Umbilical cord (tissue), 2 donors: Measurements from ENCODE around the gene DDX10. TPM values are rescaled to one million over a fixed set of nuclear protein-coding genes. Genes with fewer than 3 reads are reported as not detected.
A peak's percentile ranks its signal among the peaks of the same experiment; 100 is the strongest.

Experiments
- DNase-seq: peaks from one replicate; pipeline ENCODE4 v3.0.0-alpha.2; 2015; ENCODE audit warnings: low spot score
- total RNA-seq: library from RNA; depleted of rRNA; stranded (reverse); fragments of >200 nt; gene quantifications from one replicate; pipeline ENCODE4 v1.2.3, GENCODE V29; 2014; ENCODE audit warnings: low replicate concordance; ENCODE audit not compliant: insufficient read depth

The DDX10 gene
- total RNA-seq, 1 donor from 2014 or later = 35.9 TPM

- peak; percentile 96 for DNase-seq
Observed at GRCh38 chr11:108938604-108939003, 273.7 kb downstream of the DDX10 start.

- DNase-seq = peak; percentile 45
Observed at GRCh38 chr11:108939135-108939534, 274.3 kb downstream of the DDX10 start.

- DNase-seq = no peak
Observed at GRCh38 chr11:108943853-108944252, 279.0 kb downstream of the DDX10 start.

- DNase-seq = no peak
Observed at GRCh38 chr11:108944471-108945178, 279.8 kb downstream of the DDX10 start.

- no peak for DNase-seq
Observed at GRCh38 chr11:108945341-108945740, 280.5 kb downstream of the DDX10 start.

- no peak for DNase-seq
Observed at GRCh38 chr11:108947654-108948570, 283.0 kb downstream of the DDX10 start.

GRCh38 chr11:108958368-108959104 lies 293.7 kb downstream of the DDX10 start:
- DNase-seq = peak; percentile 52

GRCh38 chr11:108959105-108959761 lies 294.4 kb downstream of the DDX10 start:
- no peak for DNase-seq

- DNase-seq = no peak
Observed at GRCh38 chr11:108959874-108960273, 295.0 kb downstream of the DDX10 start.

- no peak for DNase-seq
Observed at GRCh38 chr11:108960501-108960900, 295.6 kb downstream of the DDX10 start.

- no peak for DNase-seq
Observed at GRCh38 chr11:108961095-108961494, 296.2 kb downstream of the DDX10 start.

GRCh38 chr11:108963118-108963517 lies 298.2 kb downstream of the DDX10 start:
- no peak for DNase-seq

- DNase-seq = no peak
Observed at GRCh38 chr11:108965306-108966001, 300.6 kb downstream of the DDX10 start.

- DNase-seq = no peak
Observed at GRCh38 chr11:108966206-108966605, 301.3 kb downstream of the DDX10 start.

- no peak for DNase-seq
Observed at GRCh38 chr11:108966978-108967377, 302.1 kb downstream of the DDX10 start.

GRCh38 chr11:108967571-108967970 lies 302.7 kb downstream of the DDX10 start:
- peak; percentile 99 for DNase-seq

- no peak for DNase-seq
Observed at GRCh38 chr11:108970221-108970991, 305.5 kb downstream of the DDX10 start.

- DNase-seq = no peak
Observed at GRCh38 chr11:108973402-108974162, 308.7 kb downstream of the DDX10 start.

GRCh38 chr11:108975026-108975425 lies 310.2 kb downstream of the DDX10 start:
- no peak for DNase-seq
